HG03103 (cell line): Measurements from ENCODE around the gene SFSWAP.
"Not testable (repeated sequence)": the region's sequence is repeated elsewhere in the genome, so short reads cannot be mapped to it uniquely, and the experiment has no call there.

Source experiments
- ATAC-seq: cut with Tn5 transposase; IDR thresholded peaks from one replicate; pipeline ENCODE4 v1.9.1; 2021; ENCODE audit warnings: low read depth; ENCODE audit not compliant: unreplicated experiment

SFSWAP gene

GRCh38 chr12:131678389-131679181 lies 32.3 kb upstream of the SFSWAP start:
- ATAC-seq = not testable (repeated sequence)

- ATAC-seq = not testable (repeated sequence)
These were observed 31.7 kb upstream of the SFSWAP start for GRCh38 chr12:131679186-131679585.

GRCh38 chr12:131679816-131680215 lies 31.1 kb upstream of the SFSWAP start:
- not testable (repeated sequence) for ATAC-seq

- not testable (repeated sequence) for ATAC-seq
These were observed 30.3 kb upstream of the SFSWAP start for GRCh38 chr12:131680392-131681256.

GRCh38 chr12:131681257-131681620 lies 29.7 kb upstream of the SFSWAP start:
- no peak for ATAC-seq

- ATAC-seq = not testable (repeated sequence)
These were observed 29.0 kb upstream of the SFSWAP start for GRCh38 chr12:131681746-131682509.

- ATAC-seq = no peak
These were observed 28.4 kb upstream of the SFSWAP start for GRCh38 chr12:131682510-131682895.

- ATAC-seq = no peak
These were observed 27.4 kb upstream of the SFSWAP start for GRCh38 chr12:131683266-131684014.

- ATAC-seq = no peak
These were observed 26.7 kb upstream of the SFSWAP start for GRCh38 chr12:131684015-131684725.

- ATAC-seq = no peak
These were observed 23.4 kb upstream of the SFSWAP start for GRCh38 chr12:131687346-131688125.

GRCh38 chr12:131688131-131688844 lies 22.6 kb upstream of the SFSWAP start:
- ATAC-seq = no peak

GRCh38 chr12:131688845-131689154 lies 22.1 kb upstream of the SFSWAP start:
- no peak for ATAC-seq

- no peak for ATAC-seq
These were observed 20.6 kb upstream of the SFSWAP start for GRCh38 chr12:131690320-131690719.

- no peak for ATAC-seq
These were observed 18.5 kb upstream of the SFSWAP start for GRCh38 chr12:131692431-131692830.

- no peak for ATAC-seq
These were observed 17.7 kb upstream of the SFSWAP start for GRCh38 chr12:131693149-131693548.

GRCh38 chr12:131694116-131694838 lies 16.6 kb upstream of the SFSWAP start:
- ATAC-seq = no peak

GRCh38 chr12:131695968-131696367 lies 14.9 kb upstream of the SFSWAP start:
- ATAC-seq = no peak

- ATAC-seq = no peak
These were observed 12.6 kb upstream of the SFSWAP start for GRCh38 chr12:131698286-131698685.
